Activated naive CD4-positive, alpha-beta T cell treated with anti-CD3 and anti-CD28 coated beads, Interleukin-2, amount 10 ng/mL, durations not matched to agents 7 days and 5 days (primary cell): ENCODE data around the gene LRRC49.
"Not testable (repeated sequence)": the region's sequence is repeated elsewhere in the genome, so short reads cannot be mapped to it uniquely, and the experiment has no call there.

Experiments used
- CTCF ChIA-PET: fragments of 350-600 bp; sonication (Branson Sonifier 250); formaldehyde crosslinking; loops from one replicate; lab custom pipeline; 2021; ENCODE audit warnings: antibody characterized with exemption; lab: Charles Lee
- DNase-seq: peaks from one replicate; pipeline ENCODE4 v3.0.0-alpha.2; 2020
- H3K27ac Mint-ChIP-seq: one replicate; pipeline ENCODE4 v1.8.0; 2021; ENCODE audit warnings: mild to moderate bottlenecking, moderate library complexity, mixed read lengths
- H3K27me3 Mint-ChIP-seq: one replicate; pipeline ENCODE4 v1.8.0; 2021; ENCODE audit warnings: mild to moderate bottlenecking, mixed read lengths
- H3K36me3 Mint-ChIP-seq: one replicate; pipeline ENCODE4 v1.8.0; 2021; ENCODE audit warnings: mixed read lengths
- H3K4me1 Mint-ChIP-seq: one replicate; pipeline ENCODE4 v1.8.0; 2021; ENCODE audit warnings: mixed read lengths
- H3K4me3 Mint-ChIP-seq: one replicate; pipeline ENCODE4 v1.8.0; 2021; ENCODE audit warnings: mild to moderate bottlenecking, moderate library complexity, mixed read lengths
- H3K9me3 Mint-ChIP-seq: one replicate; pipeline ENCODE4 v1.8.0; 2021; ENCODE audit warnings: mixed read lengths

Gene LRRC49

GRCh38 chr15:71010997-71011396 is 118.4 kb downstream of the LRRC49 start:
- no peaks in the 10 kb centered on the region for H3K36me3 Mint-ChIP-seq
- CTCF ChIA-PET: interaction anchor here (1.2 kb wide), 1 partner anchor 14 kb away, joined by 3 read pairs; no protein-coding TSS in a partner anchor
- DNase-seq: no peak
- H3K27ac Mint-ChIP-seq: no peak overlapping the region
- no peaks in the 10 kb centered on the region for H3K9me3 Mint-ChIP-seq
- peaks cover 6% of the 10 kb centered on the region for H3K27me3 Mint-ChIP-seq
- H3K4me1 Mint-ChIP-seq: no peaks in the 10 kb centered on the region
- H3K4me3 Mint-ChIP-seq: no peak overlapping the region

DNA sequence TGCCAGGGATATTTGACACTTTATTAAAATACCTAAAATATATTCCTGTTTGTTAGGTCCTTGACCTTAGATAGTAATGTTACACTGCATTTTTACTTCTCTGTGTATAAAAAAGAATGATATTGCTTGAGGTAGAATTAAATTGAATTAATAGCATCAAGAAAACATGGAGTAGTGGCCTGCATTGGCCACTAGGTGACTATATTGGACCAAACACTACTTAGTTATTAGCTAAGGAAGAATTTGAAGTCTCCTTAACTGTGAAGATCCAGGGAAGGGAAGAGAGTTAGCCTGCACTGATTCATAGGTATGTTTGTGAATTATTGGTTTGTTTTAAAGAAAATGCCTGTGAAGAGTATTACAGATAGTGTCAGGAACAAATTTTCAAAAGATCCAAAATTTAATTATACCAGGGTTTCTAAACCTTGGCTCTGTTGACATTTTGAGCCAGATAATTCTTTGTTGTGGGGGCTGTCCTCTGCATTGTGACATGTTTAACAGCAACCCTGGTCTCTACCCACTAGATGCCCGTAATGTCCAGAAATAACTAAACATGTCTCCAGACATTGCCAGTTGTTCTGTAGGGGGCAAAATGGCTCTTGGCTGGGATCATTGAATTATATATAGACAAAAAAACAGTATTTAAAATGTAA is 119.0 kb downstream of the LRRC49 start:
- H3K27me3 Mint-ChIP-seq: peaks cover 6% of the 10 kb centered on the region
- no peak for DNase-seq
- H3K9me3 Mint-ChIP-seq: no peaks in the 10 kb centered on the region
- no peaks in the 10 kb centered on the region for H3K4me1 Mint-ChIP-seq
- CTCF ChIA-PET: interaction anchor here (1.2 kb wide), 1 partner anchor 14 kb away, joined by 3 read pairs; no protein-coding TSS in a partner anchor
- no peak overlapping the region for H3K4me3 Mint-ChIP-seq
- H3K36me3 Mint-ChIP-seq: no peaks in the 10 kb centered on the region
- H3K27ac Mint-ChIP-seq: no peak overlapping the region

- H3K36me3 Mint-ChIP-seq: no peaks in the 10 kb centered on the region
- H3K4me3 Mint-ChIP-seq: no peak overlapping the region
- H3K9me3 Mint-ChIP-seq: no peaks in the 10 kb centered on the region
- no peak overlapping the region for H3K27ac Mint-ChIP-seq
- H3K4me1 Mint-ChIP-seq: no peaks in the 10 kb centered on the region
- CTCF ChIA-PET: no interaction called here
- peaks cover 6% of the 10 kb centered on the region for H3K27me3 Mint-ChIP-seq
- DNase-seq: no peak
Measured at GRCh38 chr15:71013446-71013845, 120.8 kb downstream of the LRRC49 start.

DNA sequence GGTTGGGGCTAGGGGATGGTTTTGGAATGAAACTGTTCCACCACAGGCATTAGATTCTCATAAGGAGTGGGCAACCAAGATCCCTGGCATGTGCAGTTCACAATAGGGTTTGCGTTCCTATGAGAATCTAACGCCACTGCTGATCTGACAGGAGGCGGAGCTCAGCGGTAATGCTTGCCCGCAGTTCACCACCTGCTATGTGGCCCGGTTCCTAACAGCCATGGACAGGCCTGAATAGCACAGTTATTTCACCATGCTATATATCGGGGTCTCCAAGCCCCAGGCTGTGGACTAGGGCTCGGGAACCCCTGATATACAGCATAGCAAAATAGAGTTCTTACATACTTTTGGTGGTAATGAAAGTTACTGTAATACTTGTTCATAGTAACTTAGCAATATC is 122.7 kb downstream of the LRRC49 start:
- CTCF ChIA-PET: no interaction called here
- Mint-ChIP-seq H3K4me3 (no peak overlapping the region), H3K36me3 (no peaks in the 10 kb centered on the region), H3K4me1 (no peaks in the 10 kb centered on the region), H3K27ac (no peak overlapping the region), H3K9me3 (no peaks in the 10 kb centered on the region), H3K27me3 (peaks cover 3% of the 10 kb centered on the region)
- no peak for DNase-seq

DNA sequence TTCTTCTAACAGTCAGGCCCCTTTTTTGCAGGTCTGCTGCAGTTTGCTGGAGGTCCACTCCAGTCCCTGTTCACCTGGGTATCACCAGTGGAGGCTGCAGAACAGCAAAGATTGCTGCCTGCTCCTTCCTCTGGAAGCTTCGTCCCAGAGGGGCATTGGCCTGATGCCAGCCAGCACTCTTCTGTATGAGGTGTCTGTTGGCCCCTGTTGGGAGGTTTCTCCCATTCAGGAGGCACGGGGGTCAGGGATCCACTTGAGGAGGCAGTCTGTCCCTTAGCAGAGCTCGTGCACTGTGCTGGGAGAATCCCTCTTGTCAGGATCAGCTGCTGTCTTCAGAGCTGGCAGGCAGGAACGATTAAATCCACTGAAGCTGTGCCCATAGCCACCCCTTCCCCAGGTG is 138.6 kb downstream of the LRRC49 start:
- H3K36me3 Mint-ChIP-seq, H3K9me3 Mint-ChIP-seq, H3K4me3 Mint-ChIP-seq, CTCF ChIA-PET, H3K27me3 Mint-ChIP-seq, H3K27ac Mint-ChIP-seq, H3K4me1 Mint-ChIP-seq, DNase-seq: not testable (repeated sequence)

GRCh38 chr15:71035478-71035877 is 142.9 kb downstream of the LRRC49 start:
- H3K36me3 Mint-ChIP-seq, H3K27me3 Mint-ChIP-seq, H3K27ac Mint-ChIP-seq, DNase-seq, CTCF ChIA-PET, H3K9me3 Mint-ChIP-seq, H3K4me3 Mint-ChIP-seq, H3K4me1 Mint-ChIP-seq: not testable (repeated sequence)

GRCh38 chr15:71042356-71042922 is 149.8 kb downstream of the LRRC49 start:
- no peak for DNase-seq
- Mint-ChIP-seq H3K27ac (no peak overlapping the region), H3K4me3 (no peak overlapping the region), H3K27me3 (no peaks in the 10 kb centered on the region), H3K9me3 (no peaks in the 10 kb centered on the region), H3K36me3 (no peaks in the 10 kb centered on the region), H3K4me1 (no peaks in the 10 kb centered on the region)
- CTCF ChIA-PET: no interaction called here

DNA sequence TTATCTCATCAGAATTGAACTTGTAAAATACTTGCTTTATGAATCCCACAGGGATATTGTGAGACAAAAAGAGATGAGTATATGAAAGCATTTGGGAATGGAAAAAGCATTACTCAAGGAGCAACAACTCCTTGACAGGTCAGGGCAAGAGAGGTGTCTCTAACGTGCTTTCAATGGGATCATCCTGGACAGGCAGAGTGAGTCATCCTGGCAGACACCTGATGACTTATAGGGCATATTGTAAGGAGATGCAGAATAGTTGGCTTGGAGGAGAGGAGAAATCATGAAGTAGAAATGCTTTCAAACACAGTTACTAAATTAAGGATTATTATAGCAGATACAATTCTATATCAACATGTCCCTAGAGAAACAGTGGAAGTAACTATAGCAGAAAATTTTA is 150.7 kb downstream of the LRRC49 start:
- Mint-ChIP-seq H3K4me3 (no peak overlapping the region), H3K27me3 (no peaks in the 10 kb centered on the region), H3K27ac (no peak overlapping the region), H3K36me3 (no peaks in the 10 kb centered on the region), H3K9me3 (no peaks in the 10 kb centered on the region), H3K4me1 (no peaks in the 10 kb centered on the region)
- DNase-seq: no peak
- CTCF ChIA-PET: no interaction called here

DNA sequence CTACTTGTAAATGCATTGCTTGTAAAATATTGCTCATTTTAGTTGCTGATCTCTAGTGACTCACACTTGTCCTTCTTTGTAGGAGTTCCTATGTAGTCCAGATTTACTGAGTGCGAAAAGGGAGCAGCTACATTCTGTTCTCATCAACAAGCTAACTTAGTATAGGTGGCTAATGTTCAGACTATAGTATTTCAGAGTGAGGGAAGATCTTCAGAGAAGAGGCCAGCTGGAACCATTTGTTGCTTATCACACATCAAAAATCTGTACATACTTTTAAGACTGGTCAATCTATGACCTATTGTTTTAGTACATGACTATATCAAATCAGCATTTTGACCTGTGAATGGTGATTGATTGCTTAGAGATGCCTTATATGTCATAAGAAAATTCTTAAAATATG is 151.4 kb downstream of the LRRC49 start:
- DNase-seq: no peak
- no peaks in the 10 kb centered on the region for H3K9me3 Mint-ChIP-seq
- no peaks in the 10 kb centered on the region for H3K4me1 Mint-ChIP-seq
- no peaks in the 10 kb centered on the region for H3K27me3 Mint-ChIP-seq
- CTCF ChIA-PET: no interaction called here
- H3K4me3 Mint-ChIP-seq: no peak overlapping the region
- no peak overlapping the region for H3K27ac Mint-ChIP-seq
- H3K36me3 Mint-ChIP-seq: no peaks in the 10 kb centered on the region

- CTCF ChIA-PET: not testable (repeated sequence)
Measured at GRCh38 chr15:71046146-71046545, 153.5 kb downstream of the LRRC49 start.

DNA sequence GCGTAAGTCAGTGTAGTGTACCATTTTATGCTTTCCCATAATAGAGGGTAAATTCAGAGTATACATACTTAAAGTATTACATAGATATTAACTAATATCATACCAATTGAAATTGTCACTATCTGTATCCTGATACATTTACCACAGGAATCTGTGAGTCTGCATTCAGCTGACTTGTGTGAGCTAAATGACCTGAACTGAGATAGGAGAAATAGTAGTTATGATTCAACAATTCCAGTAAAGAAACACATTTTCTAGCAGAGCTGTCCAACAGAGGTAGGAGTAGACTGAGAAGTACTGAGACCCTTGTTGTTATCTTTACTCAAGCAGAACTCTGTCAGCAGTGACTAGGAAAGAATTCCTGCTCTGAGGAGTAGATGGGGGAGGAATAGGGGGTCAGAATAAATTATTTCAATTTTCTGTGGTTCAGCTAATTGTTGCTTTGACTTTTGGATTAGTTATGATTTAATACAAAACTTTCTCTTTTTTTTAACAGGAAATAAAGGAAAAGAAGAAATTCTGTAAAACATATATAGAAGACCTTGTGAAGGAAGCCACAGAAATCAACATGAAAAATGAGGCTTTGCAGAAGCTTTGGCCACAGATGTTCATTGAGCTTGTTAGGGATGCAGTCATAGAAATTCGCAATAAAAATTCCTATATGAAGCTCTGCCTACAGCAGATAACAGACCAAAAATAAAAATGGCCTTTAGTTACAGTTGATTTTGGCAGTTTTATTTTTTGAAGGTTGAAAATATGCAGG is 156.5 kb downstream of the LRRC49 start:
- Mint-ChIP-seq H3K27me3 (no peaks in the 10 kb centered on the region), H3K9me3 (no peaks in the 10 kb centered on the region), H3K4me3 (no peak overlapping the region), H3K36me3 (no peaks in the 10 kb centered on the region), H3K4me1 (no peaks in the 10 kb centered on the region), H3K27ac (no peak overlapping the region)
- CTCF ChIA-PET: no interaction called here
- DNase-seq: no peak

More at GRCh38 chr15:71046146-71046545, 153.5 kb downstream of the LRRC49 start:
- H3K36me3 Mint-ChIP-seq, H3K27ac Mint-ChIP-seq, H3K27me3 Mint-ChIP-seq, H3K4me1 Mint-ChIP-seq, DNase-seq, H3K9me3 Mint-ChIP-seq, H3K4me3 Mint-ChIP-seq: not testable (repeated sequence)

DNA sequence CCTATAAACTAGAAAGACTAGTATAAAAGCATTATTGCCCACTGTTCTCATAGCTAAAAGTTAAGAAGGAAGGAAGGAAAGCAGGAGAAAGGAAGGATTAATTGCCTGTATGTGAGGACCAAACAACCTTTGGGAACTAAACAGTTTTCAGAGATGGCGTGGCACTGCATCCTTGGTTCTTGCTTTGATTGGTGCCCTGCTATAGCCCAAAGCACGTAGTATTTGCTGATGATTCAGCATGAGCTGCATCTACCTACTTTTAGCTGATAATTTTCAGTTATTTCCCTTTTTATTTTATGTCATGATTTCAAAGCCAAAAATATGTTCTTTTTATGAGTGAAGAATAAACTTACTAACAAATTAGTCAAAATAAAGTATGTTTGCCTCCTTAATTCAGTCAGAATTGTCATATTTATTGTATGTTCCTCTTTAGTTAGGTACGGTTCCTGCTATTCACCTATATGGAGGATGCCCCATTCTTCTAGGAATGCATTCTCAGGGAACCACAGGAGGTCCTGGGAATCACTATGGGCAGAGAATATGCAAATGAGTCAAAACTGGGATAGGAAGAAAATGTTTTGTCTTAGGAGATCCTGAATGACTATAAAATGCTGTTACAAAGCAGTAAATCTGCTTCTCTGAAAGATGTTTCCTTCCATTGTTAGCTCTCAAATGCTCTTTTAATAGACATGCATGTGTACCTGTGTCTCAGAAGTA is 157.2 kb downstream of the LRRC49 start:
- no peak for DNase-seq
- Mint-ChIP-seq H3K9me3 (no peaks in the 10 kb centered on the region), H3K27ac (no peak overlapping the region), H3K36me3 (no peaks in the 10 kb centered on the region), H3K4me3 (no peak overlapping the region), H3K4me1 (no peaks in the 10 kb centered on the region), H3K27me3 (no peaks in the 10 kb centered on the region)
- CTCF ChIA-PET: no interaction called here

DNA sequence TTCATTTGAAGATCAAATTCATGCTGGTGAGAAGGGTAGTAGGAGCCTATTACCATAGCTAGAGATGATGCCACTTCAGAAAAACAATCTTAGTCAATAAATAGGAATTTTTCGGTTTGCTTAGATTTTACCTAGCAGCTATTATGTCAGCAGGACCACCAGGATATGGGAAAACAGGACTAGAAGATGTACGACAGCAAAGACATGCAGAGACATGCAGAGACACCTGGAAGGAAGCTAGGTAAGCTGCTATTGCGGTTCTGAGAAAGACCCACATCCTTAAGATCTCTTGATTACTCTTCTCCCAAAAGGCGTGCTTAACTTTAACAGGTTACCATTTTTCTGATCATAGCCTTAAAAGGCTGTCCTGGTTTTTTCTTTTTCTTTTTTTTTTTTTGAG is 157.8 kb downstream of the LRRC49 start:
- H3K9me3 Mint-ChIP-seq: no peaks in the 10 kb centered on the region
- no peaks in the 10 kb centered on the region for H3K27me3 Mint-ChIP-seq
- CTCF ChIA-PET: no interaction called here
- H3K4me1 Mint-ChIP-seq: no peaks in the 10 kb centered on the region
- no peak overlapping the region for H3K27ac Mint-ChIP-seq
- H3K36me3 Mint-ChIP-seq: no peaks in the 10 kb centered on the region
- no peak overlapping the region for H3K4me3 Mint-ChIP-seq
- DNase-seq: no peak

DNA sequence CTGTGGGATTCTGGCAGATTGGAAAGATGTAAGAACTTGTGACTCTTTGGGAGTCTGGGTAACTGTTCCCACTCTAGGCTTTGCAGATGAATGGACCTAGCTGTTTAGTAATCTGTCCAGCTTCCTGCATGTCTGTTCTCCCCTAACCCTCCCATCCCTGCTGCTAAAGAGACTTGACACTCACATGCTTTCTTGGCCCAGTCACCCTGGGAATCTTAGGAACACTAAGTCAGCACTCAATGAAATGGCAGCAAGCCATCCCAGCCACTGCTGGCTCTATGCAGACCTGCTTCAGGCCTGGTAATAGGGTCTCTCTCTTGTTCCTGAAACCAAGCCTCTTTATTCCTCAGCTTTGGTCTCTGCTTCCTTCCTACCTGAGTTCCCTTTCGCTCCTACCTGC is 158.9 kb downstream of the LRRC49 start:
- CTCF ChIA-PET: interaction anchor here (0.7 kb wide), 1 partner anchor 35 kb away, joined by 3 read pairs; no protein-coding TSS in a partner anchor
- Mint-ChIP-seq H3K27ac (no peak overlapping the region), H3K4me3 (no peak overlapping the region), H3K9me3 (no peaks in the 10 kb centered on the region), H3K36me3 (no peaks in the 10 kb centered on the region), H3K4me1 (no peaks in the 10 kb centered on the region), H3K27me3 (no peaks in the 10 kb centered on the region)
- no peak for DNase-seq
